OCI-LY7 (cell line): Measurements from ENCODE around the gene MRPL23. TPM values are rescaled to one million over a fixed set of nuclear protein-coding genes. Genes with fewer than 3 reads are reported as not detected.

Experiments
- BruUV-seq: library from RNA; stranded (reverse); fragments of 400-500 nt; replicated peaks from 2 replicates; lab custom pipeline; 2021; lab: Mats Ljungman, UMichigan
- CTCF ChIA-PET: fragments of 300-600 bp; sonication (Branson Sonifier 250); formaldehyde crosslinking; loops from one replicate; lab custom pipeline; 2022; ENCODE audit warnings: antibody characterized with exemption; ENCODE audit not compliant: unreplicated experiment; lab: Charles Lee
- POLR2A ChIA-PET: fragments of 300-600 bp; sonication (Branson Sonifier 250); formaldehyde crosslinking; loops from one replicate; lab custom pipeline; 2022; ENCODE audit warnings: antibody characterized with exemption; lab: Charles Lee
- DNase-seq: peaks from one replicate; pipeline ENCODE4 v3.0.0-alpha.2; 2015; ENCODE audit warnings: low spot score
- H2AFZ ChIP-seq: fragments of 200-600 bp; sonication (generic), shearing (Covaris generic); 2 replicates; pipeline ENCODE4 v1.6.1; 2014; ENCODE audit warnings: mild to moderate bottlenecking, antibody characterized with exemption, low read length, moderate library complexity
- H3K27ac ChIP-seq: fragments of 200-600 bp; sonication (generic); 2 replicates; pipeline ENCODE4 v1.5.1; 2014; ENCODE audit warnings: mixed run types, low read depth, mild to moderate bottlenecking, moderate library complexity, low read length, inconsistent platforms; ENCODE audit not compliant: poor library complexity, severe bottlenecking
- H3K36me3 ChIP-seq: fragments of 200-600 bp; sonication (generic); 2 replicates; pipeline ENCODE4 v1.6.1; 2014; ENCODE audit warnings: mild to moderate bottlenecking, antibody characterized with exemption, low read length, moderate library complexity, mixed read lengths; ENCODE audit not compliant: insufficient read depth
- H3K4me1 ChIP-seq: fragments of 200-600 bp; sonication (generic); 2 replicates; pipeline ENCODE4 v1.5.1; 2014; ENCODE audit warnings: mild to moderate bottlenecking, low read length; ENCODE audit not compliant: insufficient read depth, poor library complexity, severe bottlenecking
- H3K4me2 ChIP-seq: fragments of 200-600 bp; sonication (generic); 2 replicates; pipeline ENCODE4 v1.6.1; 2014; ENCODE audit warnings: mild to moderate bottlenecking, low read length
- H3K4me3 ChIP-seq: fragments of 200-600 bp; sonication (generic); 2 replicates; pipeline ENCODE4 v1.5.1; 2014; ENCODE audit warnings: mild to moderate bottlenecking, low read depth, low read length; ENCODE audit not compliant: poor library complexity, severe bottlenecking
- H3K79me2 ChIP-seq: fragments of 200-600 bp; sonication (generic); 2 replicates; pipeline ENCODE4 v1.6.1; 2016; ENCODE audit warnings: low read depth, mild to moderate bottlenecking, low read length, moderate library complexity, mixed read lengths; ENCODE audit not compliant: insufficient read depth
- H3K9me2 ChIP-seq: fragments of 200-600 bp; sonication (generic); 2 replicates; pipeline ENCODE4 v1.6.1; 2016; ENCODE audit warnings: mild to moderate bottlenecking, low read length, mixed read lengths; ENCODE audit not compliant: insufficient read depth
- H3K9me3 ChIP-seq: fragments of 200-600 bp; sonication (generic); 2 replicates; pipeline ENCODE4 v1.6.1; 2014; ENCODE audit warnings: mild to moderate bottlenecking, mixed run types, low read length, mixed read lengths
- H4K20me1 ChIP-seq: fragments of 200-600 bp; sonication (generic); 2 replicates; pipeline ENCODE4 v1.6.1; 2014; ENCODE audit warnings: mild to moderate bottlenecking, antibody characterized with exemption, low read length, moderate library complexity, mixed read lengths; ENCODE audit not compliant: insufficient read depth
- EZH2phosphoT487 ChIP-seq: fragments of 200-600 bp; sonication (generic); IDR thresholded peaks from 2 replicates; pipeline ENCODE4 v1.6.1; 2018; ENCODE audit warnings: low read depth, borderline replicate concordance, mild to moderate bottlenecking, mixed run types, antibody characterized with exemption, low read length, moderate library complexity, mixed read lengths
- intact Hi-C: fragments of 100-400 bp; cut with micrococcal nuclease; formaldehyde crosslinking; loops from one replicate; pipeline ENCODE4 v1.10.0; 2022; ENCODE audit not compliant: unreplicated experiment
- total RNA-seq, 2 experiments: library from RNA; depleted of rRNA in 1 of 2; stranded (reverse); fragments of >200 nt in 1 of 2; shearing (Covaris generic) in 1 of 2; gene quantifications; 2 replicates each; pipeline ENCODE4 v1.2.3, GENCODE V29; 2014 to 2022
- TF ChIP-seq, protein P1 (sequence below): fragments of 200-600 bp; sonication (generic); conservative IDR thresholded peaks from 2 replicates; pipeline ENCODE4 v1.5.1; 2014; ENCODE audit warnings: mild to moderate bottlenecking, antibody characterized with exemption, low read length, moderate library complexity, mixed read lengths

Gene MRPL23
- total RNA-seq, 2 experiments from 2014 or later, result 131 to 149 TPM

DNA sequence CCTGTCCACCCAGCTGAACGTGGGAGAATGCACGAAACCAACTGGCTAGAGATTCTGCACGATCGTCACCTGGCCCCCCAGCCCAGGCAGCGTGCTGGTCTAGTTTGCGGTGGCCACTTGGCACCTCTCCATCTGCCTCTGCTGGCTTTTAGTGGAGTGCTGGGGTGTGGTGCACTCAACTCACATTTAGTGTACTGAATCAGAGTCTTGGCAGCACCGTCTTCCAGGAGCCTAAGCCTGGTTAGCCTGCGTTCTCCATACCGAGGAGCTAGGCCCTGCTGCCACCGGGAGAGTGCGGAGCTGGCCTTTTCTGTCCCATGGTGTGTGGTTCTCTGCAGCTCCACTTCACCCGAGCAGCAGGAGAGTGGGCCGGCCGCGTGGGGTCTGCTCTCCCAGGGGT is 2.8 kb downstream of the MRPL23 start:
- no peaks in the 10 kb centered on the region for H3K9me3 ChIP-seq
- TF ChIP-seq EZH2phosphoT487, result no peak
- TF ChIP-seq, protein P1, sequence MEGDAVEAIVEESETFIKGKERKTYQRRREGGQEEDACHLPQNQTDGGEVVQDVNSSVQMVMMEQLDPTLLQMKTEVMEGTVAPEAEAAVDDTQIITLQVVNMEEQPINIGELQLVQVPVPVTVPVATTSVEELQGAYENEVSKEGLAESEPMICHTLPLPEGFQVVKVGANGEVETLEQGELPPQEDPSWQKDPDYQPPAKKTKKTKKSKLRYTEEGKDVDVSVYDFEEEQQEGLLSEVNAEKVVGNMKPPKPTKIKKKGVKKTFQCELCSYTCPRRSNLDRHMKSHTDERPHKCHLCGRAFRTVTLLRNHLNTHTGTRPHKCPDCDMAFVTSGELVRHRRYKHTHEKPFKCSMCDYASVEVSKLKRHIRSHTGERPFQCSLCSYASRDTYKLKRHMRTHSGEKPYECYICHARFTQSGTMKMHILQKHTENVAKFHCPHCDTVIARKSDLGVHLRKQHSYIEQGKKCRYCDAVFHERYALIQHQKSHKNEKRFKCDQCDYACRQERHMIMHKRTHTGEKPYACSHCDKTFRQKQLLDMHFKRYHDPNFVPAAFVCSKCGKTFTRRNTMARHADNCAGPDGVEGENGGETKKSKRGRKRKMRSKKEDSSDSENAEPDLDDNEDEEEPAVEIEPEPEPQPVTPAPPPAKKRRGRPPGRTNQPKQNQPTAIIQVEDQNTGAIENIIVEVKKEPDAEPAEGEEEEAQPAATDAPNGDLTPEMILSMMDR, result no peak
- no peaks in the 10 kb centered on the region for H3K79me2 ChIP-seq
- no peaks in the 10 kb centered on the region for H3K4me1 ChIP-seq
- H3K4me3 ChIP-seq, result no peak overlapping the region
- CTCF ChIA-PET, result interaction anchor here (0.6 to 0.7 kb wide), 2 partner anchors 197 to 435 kb away, joined by 3 to 4 read pairs; no protein-coding TSS in a partner anchor
- intact Hi-C loops, result loop anchor here (10.0 kb wide), 1 partner anchor 55 kb away; the partner anchor contains the start of gene PRR33
- no peak for DNase-seq
- H3K27ac ChIP-seq, result no peak overlapping the region
- no peak overlapping the region for H3K4me2 ChIP-seq
- no TSS peak for BruUV-seq
- POLR2A ChIA-PET, result interaction anchor here (0.7 kb wide), 1 partner anchor 1217 kb away, joined by 6 read pairs; no protein-coding TSS in a partner anchor
- H2AFZ ChIP-seq, result no peak overlapping the region
- no peaks in the 10 kb centered on the region for H3K9me2 ChIP-seq
- no peaks in the 10 kb centered on the region for H4K20me1 ChIP-seq
- H3K36me3 ChIP-seq, result no peaks in the 10 kb centered on the region

DNA sequence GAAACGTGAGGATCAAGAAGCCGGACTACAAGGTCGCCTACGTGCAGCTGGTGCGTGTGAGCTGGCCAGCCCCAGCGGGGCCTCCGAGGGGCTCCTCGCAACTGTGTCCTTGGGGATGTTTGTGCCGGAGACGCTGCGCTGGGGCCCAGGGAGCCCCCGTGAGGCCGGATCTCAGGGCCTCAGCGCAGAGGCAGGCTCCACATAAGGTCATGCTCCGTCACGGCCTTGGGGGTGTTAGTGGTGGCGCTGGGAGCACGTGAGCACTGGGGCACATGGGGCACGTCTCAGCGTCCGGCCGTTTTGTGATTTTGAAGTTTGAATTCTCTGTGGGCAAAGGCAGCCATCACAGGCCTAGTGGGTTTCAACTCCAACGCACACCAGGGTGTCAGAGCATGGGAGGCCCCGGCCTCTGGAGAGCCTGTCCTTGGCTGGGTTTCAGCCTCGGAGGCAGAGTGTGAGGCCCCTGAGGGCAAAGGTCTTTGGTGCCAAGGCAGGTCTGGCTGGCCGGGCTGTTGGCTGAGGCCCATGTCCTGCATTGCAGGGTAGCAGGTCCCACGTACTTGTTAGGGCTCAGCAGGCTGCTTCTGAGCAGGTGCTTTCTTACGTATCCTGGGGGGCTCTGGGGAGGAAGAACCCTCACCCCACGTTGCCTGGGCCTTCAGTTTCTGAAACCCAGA is 5.8 kb downstream of the MRPL23 start:
- Histone ChIP-seq H3K9me2 (no peaks in the 10 kb centered on the region), H3K4me1 (no peaks in the 10 kb centered on the region), H3K79me2 (no peaks in the 10 kb centered on the region), H4K20me1 (no peaks in the 10 kb centered on the region), H3K4me3 (no peak overlapping the region), H3K36me3 (no peaks in the 10 kb centered on the region), H2AFZ (no peak overlapping the region), H3K9me3 (no peaks in the 10 kb centered on the region), H3K27ac (no peak overlapping the region), H3K4me2 (no peak overlapping the region)
- ChIA-PET POLR2A (no interaction called here), CTCF (no interaction called here)
- TF ChIP-seq, protein P1, result no peak
- no peak for TF ChIP-seq EZH2phosphoT487
- intact Hi-C loops, result no loop called here
- no peak for DNase-seq
- TSS peak; percentile 36 for BruUV-seq
